ENCODE results near the gene PRPF38A. TPM values are rescaled to one million over a fixed set of nuclear protein-coding genes. Genes with fewer than 3 reads are reported as not detected.

The PRPF38A gene, protein sequence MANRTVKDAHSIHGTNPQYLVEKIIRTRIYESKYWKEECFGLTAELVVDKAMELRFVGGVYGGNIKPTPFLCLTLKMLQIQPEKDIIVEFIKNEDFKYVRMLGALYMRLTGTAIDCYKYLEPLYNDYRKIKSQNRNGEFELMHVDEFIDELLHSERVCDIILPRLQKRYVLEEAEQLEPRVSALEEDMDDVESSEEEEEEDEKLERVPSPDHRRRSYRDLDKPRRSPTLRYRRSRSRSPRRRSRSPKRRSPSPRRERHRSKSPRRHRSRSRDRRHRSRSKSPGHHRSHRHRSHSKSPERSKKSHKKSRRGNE
- total RNA-seq: 100 to 1,000 TPM in 1 of 2 donors, 10 to 100 TPM in 1; 97.5 to 104 TPM

DNA sequence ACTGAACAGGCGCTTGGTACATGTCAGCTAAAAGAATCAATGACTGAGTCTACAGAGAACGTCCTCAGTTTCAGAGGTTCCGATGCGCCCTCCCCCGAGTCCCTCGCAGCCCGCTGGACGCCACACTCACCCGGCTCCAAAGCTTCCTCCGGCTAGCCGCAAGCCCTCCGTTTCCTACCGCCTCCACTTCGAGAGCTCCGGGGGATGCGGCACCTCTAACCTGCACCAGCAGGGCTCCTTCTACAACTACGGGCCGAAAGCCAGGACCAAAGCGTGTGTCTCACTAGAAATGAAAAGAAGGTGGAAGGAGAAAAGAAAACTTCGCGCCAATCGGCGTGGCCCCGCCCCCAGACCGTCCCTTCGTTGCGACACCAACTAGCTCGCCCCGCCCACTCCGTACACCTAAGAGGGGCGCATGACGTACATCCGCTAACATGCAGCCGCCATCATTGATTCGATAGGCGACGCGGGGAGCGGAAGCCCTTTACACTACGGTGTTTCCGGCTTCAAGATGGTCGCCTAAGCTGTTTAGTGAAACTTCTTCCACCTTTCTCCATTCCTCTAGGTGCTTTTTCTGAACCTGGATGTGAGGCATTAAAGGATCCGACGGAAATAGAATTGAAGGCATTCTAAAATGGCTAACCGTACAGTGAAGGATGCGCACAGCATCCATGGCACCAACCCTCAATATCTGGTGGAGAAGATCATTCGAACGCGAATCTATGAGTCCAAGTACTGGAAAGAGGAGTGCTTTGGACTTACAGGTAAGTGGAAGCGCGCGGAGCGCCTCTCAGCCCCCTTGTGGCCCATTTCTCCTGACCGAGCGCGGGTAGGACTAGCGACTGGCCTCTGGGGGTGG, at the start of gene PRPF38A, which contains the start of gene ORC1:
Gene PRPF38A, plus strand, starts transcription at position 487 of the 859 bp plus-strand sequence. Its CDS starts 148 bp downstream, at position 635.
Gene ORC1, minus strand, starts transcription at position 308 of the 859 bp plus-strand sequence. CDS start 2,200 bp downstream, outside the sequence.
- ATAC-seq (peak; percentile 94 to 95), DNase-seq (ENCODE audit: low spot score in 2 of 2) (peak; percentile 94 to 96)
- H3K9me3 Mint-ChIP-seq: no peaks in the 10 kb centered on the region
- H3K27ac Mint-ChIP-seq: peak within 1 kb of the TSS; percentile 90 to 100
- H3K36me3 Mint-ChIP-seq: peaks cover 60 to 64% of the 10 kb centered on the region in 2 donors

DNA sequence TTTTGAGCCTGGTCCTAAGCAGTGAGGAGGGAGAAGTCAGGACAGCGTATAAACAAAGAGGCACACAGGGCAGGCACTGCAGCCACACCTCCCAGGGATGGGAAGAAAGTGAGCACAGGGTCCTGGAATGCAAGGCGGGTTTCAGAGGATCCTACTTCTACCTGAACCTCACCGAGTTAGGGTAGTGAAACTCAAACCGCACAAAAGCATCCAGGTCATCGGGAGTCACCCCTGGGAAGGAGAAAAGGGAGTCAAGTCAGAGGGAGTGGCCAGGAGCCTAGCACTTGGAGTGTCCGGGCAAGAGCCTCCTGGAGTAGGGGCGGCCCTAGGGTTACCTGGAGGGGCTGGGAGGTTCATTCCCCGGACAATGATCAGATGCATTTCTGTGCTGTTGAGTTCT, 49.0 kb upstream of the PRPF38A start:
- peak overlapping the region in 1 of 2 donors; percentile 90 for H3K27ac Mint-ChIP-seq
- ATAC-seq: no peak
- peaks cover 7 to 15% of the 10 kb centered on the region in 2 donors for H3K36me3 Mint-ChIP-seq
- no peak for DNase-seq (ENCODE audit: low spot score in 2 of 2)
- no peaks in the 10 kb centered on the region for H3K9me3 Mint-ChIP-seq

- DNase-seq (ENCODE audit: low spot score in 2 of 2) (no peak), ATAC-seq (no peak)
- Mint-ChIP-seq H3K36me3 (peaks cover 7 to 15% of the 10 kb centered on the region in 2 donors), H3K9me3 (no peaks in the 10 kb centered on the region), H3K27ac (peak overlapping the region in 1 of 2 donors; percentile 17)
Observed at GRCh38 chr1:52355847-52356505, 48.4 kb upstream of the PRPF38A start.

DNA sequence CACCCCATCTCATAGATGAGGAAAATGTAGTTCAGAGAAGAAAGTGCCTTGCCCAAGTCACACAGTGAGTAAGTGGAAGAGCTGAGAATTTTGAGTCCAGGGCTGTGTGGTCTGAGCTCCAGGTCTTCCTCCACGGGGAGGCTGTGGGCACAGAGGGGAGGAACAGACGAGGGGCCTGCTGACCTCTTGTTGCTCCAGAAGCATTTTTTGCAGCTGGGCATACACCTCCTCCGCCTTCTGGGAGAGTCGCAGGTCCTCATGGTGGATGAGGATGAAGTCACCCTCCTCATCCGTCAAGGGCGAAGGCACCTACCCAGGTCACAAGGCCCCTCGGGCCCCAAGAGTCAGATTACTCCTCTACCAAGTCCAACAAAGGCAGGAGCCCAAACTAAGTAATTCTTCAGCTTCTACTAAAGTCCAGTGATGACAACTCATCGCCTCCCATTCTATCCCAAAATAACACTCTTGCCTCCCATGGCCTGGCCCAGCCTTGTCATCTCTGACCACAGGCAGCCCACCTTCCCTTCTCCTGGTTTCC, 47.5 kb upstream of the PRPF38A start:
- H3K27ac Mint-ChIP-seq: peak overlapping the region; percentile 17 to 45
- DNase-seq (ENCODE audit: low spot score in 2 of 2) (no peak), ATAC-seq (no peak)
- H3K9me3 Mint-ChIP-seq: no peaks in the 10 kb centered on the region
- H3K36me3 Mint-ChIP-seq: peaks cover 7 to 15% of the 10 kb centered on the region in 2 donors

DNA sequence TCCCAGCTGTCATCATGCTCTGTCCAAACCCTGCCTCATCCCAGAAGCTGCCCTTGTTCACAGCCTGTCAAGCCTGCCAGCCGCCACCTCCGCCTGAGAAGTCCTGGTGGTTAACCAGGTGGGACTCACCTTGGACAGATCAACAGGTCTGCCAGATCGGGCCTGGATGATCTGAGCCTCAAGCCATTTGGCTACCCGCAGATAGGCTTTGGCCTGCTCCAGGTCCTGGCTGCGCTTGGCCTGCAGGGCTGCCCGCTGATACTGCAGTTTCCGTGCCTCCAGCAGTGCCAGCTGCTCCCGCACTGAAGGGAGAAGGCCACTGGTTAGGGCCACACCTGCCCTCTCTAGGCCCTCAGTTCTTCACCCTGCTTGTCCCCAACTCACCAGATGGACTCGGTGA, 47.0 kb upstream of the PRPF38A start:
- peaks cover 7 to 15% of the 10 kb centered on the region in 2 donors for H3K36me3 Mint-ChIP-seq
- DNase-seq (ENCODE audit: low spot score in 2 of 2) (no peak), ATAC-seq (no peak)
- peak overlapping the region; percentile 17 to 45 for H3K27ac Mint-ChIP-seq
- no peaks in the 10 kb centered on the region for H3K9me3 Mint-ChIP-seq

DNA sequence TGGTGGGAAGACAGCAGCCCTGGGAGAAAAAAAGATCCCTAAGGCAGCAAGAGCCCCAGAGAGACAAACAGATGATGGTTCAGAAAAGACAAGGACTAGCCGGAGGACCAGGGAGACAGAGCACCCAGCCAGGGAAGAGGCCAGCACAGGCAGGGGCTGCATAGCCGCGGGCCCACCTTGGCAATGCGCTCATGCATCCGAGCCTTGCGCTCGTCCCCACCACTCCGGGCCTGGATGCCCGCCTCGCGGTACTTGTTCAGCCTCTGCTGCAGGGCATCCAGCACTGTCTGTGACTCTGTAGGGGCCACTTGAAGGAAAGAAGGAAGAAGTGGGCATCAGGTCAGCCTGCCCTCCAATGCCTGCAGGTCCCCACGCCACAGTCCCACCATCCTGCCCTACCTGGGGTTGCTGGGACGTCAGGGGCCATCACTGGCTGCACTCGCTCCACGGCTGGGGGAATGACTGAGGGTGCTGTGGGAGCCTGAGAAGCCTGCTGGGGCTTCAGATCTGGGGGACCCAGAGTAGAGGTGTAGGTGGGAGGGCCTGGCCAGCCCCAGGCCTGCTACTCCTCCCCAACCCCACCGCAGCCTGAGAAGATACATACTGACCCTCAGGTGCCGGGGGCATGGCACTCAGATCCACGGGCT, 45.4 kb upstream of the PRPF38A start:
- DNase-seq (ENCODE audit: low spot score in 2 of 2) (no peak), ATAC-seq (no peak)
- Mint-ChIP-seq H3K9me3 (no peaks in the 10 kb centered on the region), H3K36me3 (peaks cover 7 to 9% of the 10 kb centered on the region in 2 donors), H3K27ac (peak overlapping the region in 1 of 2 donors; percentile 83)

DNA sequence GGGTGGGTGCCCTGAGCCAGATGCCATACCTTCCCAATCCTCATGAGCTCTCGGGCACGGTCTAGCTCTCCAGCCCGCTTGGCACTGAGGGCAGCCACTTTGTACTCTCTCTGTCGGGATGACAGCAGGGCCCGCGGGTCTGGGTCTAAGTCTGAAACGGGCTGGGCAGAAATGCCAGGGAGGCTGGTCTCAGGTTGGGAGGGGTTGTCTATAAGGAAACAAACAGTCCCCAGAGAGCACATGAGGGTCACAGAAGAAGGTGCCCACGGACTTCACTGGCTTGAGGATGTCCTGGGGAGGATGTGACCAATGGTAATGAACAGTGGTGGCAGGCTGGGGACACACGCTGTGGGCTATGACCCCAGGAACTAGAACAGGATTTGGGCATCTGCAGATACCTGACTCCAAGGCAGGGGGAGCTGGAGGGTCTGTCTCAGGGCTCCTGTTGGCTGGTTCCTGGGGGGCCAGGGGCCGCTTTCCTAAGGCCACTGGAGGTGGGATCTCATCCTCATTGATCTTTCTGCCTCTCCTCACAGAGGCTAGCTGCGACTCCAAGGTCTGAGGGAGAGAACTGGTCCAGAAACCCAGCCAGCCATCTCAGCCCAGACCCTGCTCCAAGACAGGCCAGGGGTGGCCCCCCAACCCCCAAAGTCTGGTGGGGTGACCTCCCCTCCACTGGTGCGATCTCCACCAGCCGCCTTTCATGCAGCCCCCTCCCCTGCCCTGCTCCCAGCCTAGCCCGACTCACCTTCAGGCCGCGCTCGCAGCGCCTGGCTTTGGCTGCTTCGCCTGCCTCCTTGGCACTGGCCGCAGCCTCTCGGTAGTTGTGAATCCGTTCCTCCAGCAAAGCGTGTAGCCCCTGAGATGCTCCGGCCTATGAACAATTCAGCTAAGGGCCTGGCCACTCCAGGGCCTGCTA, 44.5 kb upstream of the PRPF38A start:
- H3K36me3 Mint-ChIP-seq: peaks cover 7 to 9% of the 10 kb centered on the region in 2 donors
- H3K27ac Mint-ChIP-seq: peak overlapping the region in 1 of 2 donors; percentile 50
- ATAC-seq (no peak), DNase-seq (ENCODE audit: low spot score in 2 of 2) (no peak)
- no peaks in the 10 kb centered on the region for H3K9me3 Mint-ChIP-seq

DNA sequence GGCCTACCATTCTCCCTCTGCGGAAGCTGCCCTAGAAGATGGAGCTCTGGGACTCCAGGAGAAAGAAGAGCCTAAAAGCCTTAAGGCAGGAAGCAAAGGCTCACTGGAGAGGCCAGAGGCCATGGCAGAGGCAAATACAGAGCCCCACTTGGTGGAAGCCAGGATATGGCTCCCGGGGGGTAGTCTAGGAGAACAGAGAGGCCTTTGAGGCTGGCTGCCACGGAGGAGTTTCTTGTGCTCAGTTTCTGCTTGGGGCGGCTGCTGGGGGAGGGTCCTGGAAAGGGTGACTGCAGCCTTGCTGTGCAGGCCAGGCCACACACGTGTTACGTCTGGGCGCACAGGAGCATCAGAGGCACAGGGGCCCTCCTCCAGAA, 43.8 kb upstream of the PRPF38A start:
- no peak overlapping the region for H3K27ac Mint-ChIP-seq
- DNase-seq (ENCODE audit: low spot score in 2 of 2) (no peak), ATAC-seq (no peak)
- H3K36me3 Mint-ChIP-seq: peaks cover 13 to 15% of the 10 kb centered on the region in 2 donors
- no peaks in the 10 kb centered on the region for H3K9me3 Mint-ChIP-seq

DNA sequence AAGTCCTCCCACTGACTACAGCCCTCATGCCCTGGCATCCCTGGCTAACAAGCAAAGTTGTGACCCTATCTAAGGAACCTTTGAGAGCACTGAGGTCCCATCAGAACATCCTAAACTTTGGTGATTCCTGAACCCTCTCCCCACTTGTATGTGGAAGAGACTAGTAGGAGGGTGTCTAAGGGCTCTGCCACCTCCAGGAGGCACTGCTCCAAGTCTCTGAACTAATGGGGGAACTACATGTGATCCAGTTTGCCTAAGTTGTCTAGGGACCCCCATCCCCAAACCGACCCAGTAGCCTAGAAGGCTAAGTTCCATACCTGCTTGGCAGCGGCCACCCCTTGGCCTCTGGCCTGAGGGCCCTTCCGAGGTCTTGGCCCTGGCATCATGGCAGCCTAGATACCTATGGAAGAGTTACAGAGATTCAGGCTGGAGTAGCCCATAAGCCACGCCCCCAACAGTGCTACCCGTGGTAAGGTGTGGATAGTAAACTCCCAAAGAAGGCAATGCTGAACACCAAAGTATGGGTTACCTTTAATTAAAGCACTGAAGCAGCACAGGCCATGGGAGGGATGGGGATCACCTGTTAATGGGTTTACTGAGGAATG, 40.1 kb upstream of the PRPF38A start:
- Mint-ChIP-seq H3K27ac (peak overlapping the region; percentile 65 to 95), H3K9me3 (no peaks in the 10 kb centered on the region), H3K36me3 (peaks cover 7% of the 10 kb centered on the region in 2 donors)
- DNase-seq (ENCODE audit: low spot score in 2 of 2) (peak in 1 of 2 donors; percentile 15), ATAC-seq (no peak)

DNA sequence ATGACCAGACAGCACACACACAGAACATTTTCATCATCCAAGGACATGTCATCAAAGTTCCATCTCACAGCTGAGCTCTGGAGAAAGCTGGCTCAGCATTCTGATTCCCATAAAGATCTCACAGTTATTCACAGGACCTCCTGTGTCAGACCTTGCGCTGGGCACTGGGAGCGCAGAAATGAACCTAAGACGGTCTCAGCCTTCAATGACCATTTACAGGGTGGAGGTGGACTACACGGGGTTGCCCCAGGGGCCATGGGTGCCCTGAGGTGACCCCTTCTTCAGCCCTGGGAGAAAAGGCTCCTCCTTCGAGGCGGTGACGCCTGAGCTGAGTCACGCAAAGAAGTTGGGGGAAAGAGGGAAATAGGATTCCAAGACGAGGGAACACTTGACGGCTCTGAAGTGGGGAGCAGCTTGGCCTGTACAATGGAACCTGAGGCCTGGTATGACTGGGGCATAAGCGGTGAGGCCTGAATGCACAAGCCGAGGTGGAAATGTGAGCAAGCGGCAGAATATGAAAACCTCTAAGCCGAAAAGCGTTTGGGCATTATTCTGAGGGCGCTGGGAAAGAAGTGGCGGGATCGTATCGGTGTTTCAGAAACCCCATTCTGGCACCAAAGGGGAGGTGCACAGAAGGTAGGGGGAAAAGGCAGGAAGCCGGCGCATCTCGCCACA, 39.2 kb upstream of the PRPF38A start:
- peak in 1 of 2 donors; percentile 2 for ATAC-seq
- Mint-ChIP-seq H3K27ac (peak overlapping the region; percentile 95 to 98), H3K9me3 (no peaks in the 10 kb centered on the region), H3K36me3 (peaks cover 7% of the 10 kb centered on the region in 2 donors)
- peak in 1 of 2 donors; percentile 68 for DNase-seq (ENCODE audit: low spot score in 2 of 2)

DNA sequence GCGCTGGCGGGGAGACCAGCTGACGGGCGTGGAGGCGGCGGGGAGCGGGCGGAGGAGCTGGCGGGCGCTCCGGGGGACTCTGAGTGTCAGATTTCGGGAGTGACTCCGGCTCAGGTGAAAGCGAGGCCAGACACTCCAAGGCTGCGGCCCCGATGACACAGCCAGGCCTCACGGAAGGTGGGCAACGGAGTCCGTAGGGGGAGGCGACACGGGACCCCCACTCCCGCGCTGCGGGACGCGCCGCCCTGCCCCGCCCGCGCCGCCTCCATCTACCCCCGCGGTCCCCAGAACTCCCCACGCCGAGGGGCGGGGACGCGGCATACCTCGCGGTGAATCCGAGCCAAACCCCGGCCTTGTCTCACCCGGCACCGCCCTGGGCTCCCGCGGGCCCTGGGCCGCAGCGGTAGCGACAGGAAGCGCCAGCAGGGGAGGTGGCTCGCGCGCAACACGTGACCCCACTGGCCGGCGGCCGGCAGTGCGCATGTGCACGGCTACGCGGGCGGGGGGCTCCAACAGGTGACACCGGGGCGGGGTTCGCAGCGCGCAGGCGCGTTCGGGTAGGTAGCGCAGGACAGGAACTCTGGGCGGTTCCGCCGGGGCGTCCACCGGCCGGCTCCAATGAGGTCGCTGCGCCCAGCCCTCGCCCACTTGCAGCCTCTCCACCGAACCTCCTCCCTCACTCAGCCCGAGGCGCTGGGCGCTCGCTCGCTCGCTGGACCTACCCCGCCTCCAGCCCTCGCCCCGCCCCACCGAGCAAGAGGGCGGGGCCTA, 38.5 kb upstream of the PRPF38A start, which contains the start of gene CC2D1B:
Gene CC2D1B, minus strand, starts transcription at position 460 of the 771 bp plus-strand sequence. CDS start 1,585 bp downstream, outside the sequence.
- peak within 1 kb of the TSS; percentile 95 to 98 for H3K27ac Mint-ChIP-seq
- DNase-seq (ENCODE audit: low spot score in 2 of 2) (peak; percentile 99 to 100), ATAC-seq (peak; percentile 94 to 95)
- peaks cover 7 to 8% of the 10 kb centered on the region in 2 donors for H3K36me3 Mint-ChIP-seq
- H3K9me3 Mint-ChIP-seq: no peaks in the 10 kb centered on the region

GRCh38 chr1:52366517-52366827, 37.9 kb upstream of the PRPF38A start:
- Mint-ChIP-seq H3K9me3 (no peaks in the 10 kb centered on the region), H3K36me3 (peaks cover 7 to 12% of the 10 kb centered on the region in 2 donors), H3K27ac (peak overlapping the region in 1 of 2 donors; percentile 95)
- DNase-seq (ENCODE audit: low spot score in 2 of 2) (no peak), ATAC-seq (peak in 1 of 2 donors; percentile 0)

- H3K36me3 Mint-ChIP-seq: peaks cover 7 to 12% of the 10 kb centered on the region in 2 donors
Observed at GRCh38 chr1:52367272-52367671, 37.1 kb upstream of the PRPF38A start.

More at GRCh38 chr1:52367272-52367671, 37.1 kb upstream of the PRPF38A start:
- ATAC-seq (no peak), DNase-seq (ENCODE audit: low spot score in 2 of 2) (no peak)
- H3K9me3 Mint-ChIP-seq: no peaks in the 10 kb centered on the region
- no peak overlapping the region for H3K27ac Mint-ChIP-seq
